Right ventricle myocardium inferior (tissue), 1 donor: ENCODE results near the gene UBE2U. TPM values are rescaled to one million over a fixed set of nuclear protein-coding genes. Genes with fewer than 3 reads are reported as not detected.

Experiments
- ATAC-seq: fragments of 200-7000 bp; cut with Tn5 transposase; one replicate; pipeline ENCODE4 v1.9.1; 2020; ENCODE audit warnings: mild to moderate bottlenecking, moderate library complexity
- DNase-seq: peaks from one replicate; pipeline ENCODE4 v3.0.0; 2021; ENCODE audit errors: missing footprints
- intact Hi-C: fragments of 100-400 bp; cut with DNase I; formaldehyde crosslinking; loops from one replicate; pipeline ENCODE4 v1.11.0; 2022
- total RNA-seq: library from RNA; stranded (reverse); fragmentation: NEBNext Ultra II Directional; extraction: Animal tissue kit (Norgen Biotek cat#: 25700); gene quantifications from one replicate; pipeline ENCODE4 v1.2.1, GENCODE V29; 2021
- donor health status: DM: no; HTN: yes; CAD: no; lungs with severe emphysema.

UBE2U gene
- total RNA-seq, 1 donor from 2014 or later: 0.95 TPM

DNA sequence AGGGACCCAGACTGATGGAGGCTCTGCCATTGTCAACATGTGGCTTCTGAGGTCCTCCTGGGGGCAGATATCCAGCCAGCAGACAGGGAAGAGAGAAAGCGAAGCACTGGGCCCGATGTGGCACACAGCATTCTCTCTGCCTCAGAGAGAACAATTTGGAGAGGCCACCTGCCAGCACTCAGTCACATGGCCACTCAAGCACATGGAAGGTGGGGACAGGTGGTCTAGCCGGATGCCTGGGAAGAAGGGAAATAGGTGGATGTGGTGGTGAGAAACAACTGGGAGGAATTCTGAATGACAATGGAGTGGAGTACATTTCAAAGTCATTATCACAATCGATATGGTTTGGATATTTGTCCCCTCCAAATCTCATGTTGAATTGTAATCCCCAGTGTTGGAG, 109.0 kb downstream of the UBE2U start:
- intact Hi-C loops: no loop called here
- DNase-seq: no peak
- no peak for ATAC-seq

DNA sequence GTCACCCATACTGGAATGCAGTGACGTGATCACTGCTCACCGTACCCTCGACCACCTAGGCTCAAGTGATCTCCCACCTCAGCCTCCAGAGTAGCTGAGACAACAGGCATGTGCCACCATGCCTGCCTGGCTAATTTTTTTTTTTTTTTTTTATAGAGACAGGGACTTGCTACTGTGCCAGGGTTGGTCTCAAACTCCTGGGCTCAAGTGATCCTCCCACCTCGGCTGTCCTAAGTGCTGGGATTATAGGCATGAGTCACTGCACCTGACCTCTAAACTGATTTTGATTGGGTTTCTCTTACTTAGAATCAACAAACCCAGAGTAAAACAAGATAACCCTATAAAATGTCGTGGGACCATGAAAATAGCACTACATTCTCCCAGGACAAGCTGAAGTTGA, 112.0 kb downstream of the UBE2U start:
- intact Hi-C loops: no loop called here
- no peak for DNase-seq
- ATAC-seq: no peak
